Muscle layer of colon (tissue), 2 donors: Measurements from ENCODE around the gene B3GAT1.

Source experiments
- H3K27ac ChIP-seq: one replicate; pipeline ENCODE4 v1.7.0; 2013; ENCODE audit warnings: low read depth, mild to moderate bottlenecking, low read length, moderate library complexity
- H3K27me3 ChIP-seq, 2 donors: one replicate each; pipeline ENCODE4 v1.7.0; 2013; ENCODE audit warnings: low read length in 2 of 2, mild to moderate bottlenecking in 2 of 2; ENCODE audit not compliant: insufficient read depth in 2 of 2, control insufficient read depth in 1 of 2
- H3K36me3 ChIP-seq: one replicate; pipeline ENCODE4 v1.7.0; 2013; ENCODE audit warnings: mild to moderate bottlenecking, low read length; ENCODE audit not compliant: insufficient read depth
- H3K4me1 ChIP-seq: one replicate; pipeline ENCODE4 v1.7.0; 2013; ENCODE audit warnings: mild to moderate bottlenecking, low read length; ENCODE audit not compliant: insufficient read depth
- H3K4me3 ChIP-seq, 2 donors: one replicate each; pipeline ENCODE4 v1.7.0; 2013; ENCODE audit warnings: low read length in 2 of 2, low read depth in 1 of 2, mild to moderate bottlenecking in 1 of 2, moderate library complexity in 1 of 2
- H3K9ac ChIP-seq: one replicate; pipeline ENCODE4 v1.7.0; 2013; ENCODE audit warnings: low read length
- H3K9me3 ChIP-seq: one replicate; pipeline ENCODE4 v1.7.0; 2013; ENCODE audit warnings: mild to moderate bottlenecking, low read length
- donor health status: abdominal sarcoma.
- donor health status: Adenocarcinoma of cecum.

B3GAT1 gene

GRCh38 chr11:134365011-134365925, 46.8 kb downstream of the B3GAT1 start:
- no peaks in the 10 kb centered on the region for H3K27me3 ChIP-seq
- H3K27ac ChIP-seq = no peak overlapping the region
- no peak overlapping the region for H3K9ac ChIP-seq
- no peaks in the 10 kb centered on the region for H3K4me1 ChIP-seq
- no peaks in the 10 kb centered on the region for H3K36me3 ChIP-seq
- H3K9me3 ChIP-seq = no peaks in the 10 kb centered on the region
- H3K4me3 ChIP-seq = no peak overlapping the region

DNA sequence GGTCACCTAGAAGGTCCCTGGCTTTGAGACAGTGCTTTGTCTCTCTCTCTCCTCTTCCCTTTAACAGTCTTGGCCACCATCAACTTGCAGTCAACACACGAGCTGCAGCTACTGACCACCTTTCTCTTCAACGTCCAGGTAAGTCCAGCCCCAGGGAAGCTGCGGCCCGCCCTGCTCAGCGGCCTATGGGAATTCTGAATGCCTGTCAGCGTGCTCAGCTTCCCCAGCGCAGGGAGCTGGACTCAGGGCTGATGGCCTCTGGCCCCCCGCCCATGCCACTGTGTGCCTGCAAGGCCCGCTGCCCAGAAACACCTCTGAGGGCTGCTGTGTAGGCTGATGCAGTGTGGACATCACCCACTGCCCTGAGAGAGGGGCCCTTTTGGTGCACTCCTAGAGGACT, 47.8 kb downstream of the B3GAT1 start:
- Histone ChIP-seq H3K9me3 (no peaks in the 10 kb centered on the region), H3K27me3 (no peaks in the 10 kb centered on the region), H3K27ac (no peak overlapping the region), H3K4me3 (no peak overlapping the region), H3K36me3 (no peaks in the 10 kb centered on the region), H3K9ac (no peak overlapping the region), H3K4me1 (no peaks in the 10 kb centered on the region)

GRCh38 chr11:134363592-134363991, 48.5 kb downstream of the B3GAT1 start:
- Histone ChIP-seq H3K4me1 (no peaks in the 10 kb centered on the region), H3K36me3 (no peaks in the 10 kb centered on the region), H3K9me3 (no peaks in the 10 kb centered on the region), H3K9ac (no peak overlapping the region), H3K4me3 (no peak overlapping the region), H3K27me3 (no peaks in the 10 kb centered on the region), H3K27ac (no peak overlapping the region)

- Histone ChIP-seq H3K36me3 (no peaks in the 10 kb centered on the region), H3K4me1 (no peaks in the 10 kb centered on the region), H3K4me3 (no peak overlapping the region), H3K9ac (no peak overlapping the region), H3K27ac (no peak overlapping the region), H3K9me3 (no peaks in the 10 kb centered on the region), H3K27me3 (no peaks in the 10 kb centered on the region)
Measured at GRCh38 chr11:134363161-134363560, 48.9 kb downstream of the B3GAT1 start.

DNA sequence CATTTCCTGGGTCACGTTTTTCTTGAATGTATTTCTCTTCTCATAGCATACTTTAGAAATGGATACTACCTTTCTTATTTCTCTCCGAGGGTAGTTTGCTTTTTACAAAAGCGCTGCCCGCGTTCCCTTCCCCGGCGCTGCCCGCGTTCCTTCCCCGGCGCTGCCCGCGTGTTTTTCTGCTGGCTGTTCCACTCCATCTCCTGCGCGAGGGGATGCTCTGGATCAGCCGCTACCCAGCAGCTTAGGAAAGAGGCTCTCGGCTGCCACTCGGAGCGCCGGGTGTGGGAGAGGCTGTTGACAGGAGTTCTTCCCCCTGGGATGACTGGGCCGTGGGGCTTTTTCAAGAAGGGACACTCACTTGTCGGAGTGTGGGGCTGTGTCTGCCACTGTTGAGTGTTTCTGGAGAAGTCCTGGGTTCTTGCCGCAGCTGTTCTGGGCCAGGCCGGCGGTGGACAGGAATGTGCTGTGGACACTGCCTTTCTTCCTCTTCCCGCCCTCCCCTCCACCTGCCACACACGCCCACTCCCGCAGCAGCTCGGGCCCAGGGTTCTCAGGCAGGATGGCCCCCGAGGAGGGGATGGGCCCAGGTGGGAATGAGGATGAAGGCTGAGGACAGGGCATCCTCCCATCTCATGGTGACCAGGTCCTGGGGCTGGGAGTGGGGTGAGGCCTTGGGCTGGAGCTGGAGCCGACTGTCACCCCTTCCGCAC, 49.7 kb downstream of the B3GAT1 start:
- Histone ChIP-seq H3K9ac (no peak overlapping the region), H3K27me3 (no peaks in the 10 kb centered on the region), H3K9me3 (no peaks in the 10 kb centered on the region), H3K4me1 (no peaks in the 10 kb centered on the region), H3K36me3 (no peaks in the 10 kb centered on the region), H3K4me3 (no peak overlapping the region), H3K27ac (no peak overlapping the region)

DNA sequence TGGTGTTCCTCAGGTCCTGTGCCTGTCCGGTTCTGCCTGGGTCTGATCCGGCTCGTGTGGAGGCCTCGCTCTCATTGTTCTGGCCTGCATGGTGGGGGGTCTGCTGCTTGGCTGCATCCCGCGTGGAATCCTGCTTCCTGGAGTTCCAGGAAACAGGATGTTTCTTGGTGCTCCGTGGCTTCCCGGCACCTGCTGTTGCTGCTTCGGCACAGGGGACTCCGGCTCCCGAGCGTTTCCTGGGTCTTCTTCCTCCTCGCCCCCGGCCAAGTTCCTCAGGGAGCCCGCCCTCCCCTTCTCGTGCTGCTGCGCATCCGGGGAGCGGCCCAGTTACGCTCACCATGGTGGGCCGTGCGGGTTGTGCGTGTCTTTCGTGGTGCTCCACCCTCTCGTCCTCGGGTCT, 50.4 kb downstream of the B3GAT1 start:
- Histone ChIP-seq H3K9me3 (no peaks in the 10 kb centered on the region), H3K36me3 (no peaks in the 10 kb centered on the region), H3K4me1 (no peaks in the 10 kb centered on the region), H3K4me3 (no peak overlapping the region), H3K27me3 (no peaks in the 10 kb centered on the region), H3K9ac (no peak overlapping the region), H3K27ac (no peak overlapping the region)

DNA sequence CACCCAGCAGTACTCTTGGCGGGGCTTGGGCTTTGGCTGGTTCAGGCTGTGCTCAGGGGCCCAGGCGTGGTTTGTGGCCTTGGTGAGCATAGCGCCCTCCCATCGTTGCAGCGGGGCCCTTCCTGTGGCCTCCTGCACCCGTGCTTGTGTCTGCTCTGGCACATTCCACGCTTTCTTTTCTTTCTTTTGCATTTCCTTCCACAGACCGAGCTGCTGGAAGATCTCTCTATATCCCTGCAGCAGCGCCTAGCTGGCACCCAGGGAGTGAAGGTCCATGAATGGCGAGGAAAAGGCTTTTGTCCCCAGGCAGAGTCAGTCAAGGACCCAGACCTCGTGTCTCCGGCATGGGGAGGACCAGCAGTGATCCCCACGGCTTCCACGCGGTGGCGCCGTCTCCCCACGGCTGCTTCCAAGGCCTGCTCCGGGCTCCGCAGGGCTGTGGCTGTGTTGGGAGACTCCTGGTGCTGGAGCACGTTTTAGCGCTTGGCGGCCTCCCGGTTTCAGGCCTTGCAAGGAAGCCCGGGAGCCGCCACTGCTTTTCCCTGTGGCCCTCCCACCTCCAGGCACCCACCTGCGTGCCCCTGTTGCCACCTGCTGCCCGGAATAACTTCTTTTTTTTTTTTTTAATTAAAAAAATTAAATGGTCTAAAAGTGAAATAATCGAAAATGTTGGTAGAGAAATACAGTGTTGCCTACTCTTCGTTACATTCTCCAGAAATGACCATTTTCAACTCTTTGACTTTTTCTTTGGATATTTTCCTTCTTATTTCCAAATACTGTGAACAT, 51.8 kb downstream of the B3GAT1 start:
- Histone ChIP-seq H3K9ac (no peak overlapping the region), H3K4me3 (no peak overlapping the region), H3K9me3 (no peaks in the 10 kb centered on the region), H3K36me3 (no peaks in the 10 kb centered on the region), H3K4me1 (no peaks in the 10 kb centered on the region), H3K27ac (no peak overlapping the region), H3K27me3 (no peaks in the 10 kb centered on the region)

- no peaks in the 10 kb centered on the region for H3K36me3 ChIP-seq
- no peaks in the 10 kb centered on the region for H3K9me3 ChIP-seq
- no peak overlapping the region for H3K4me3 ChIP-seq
- H3K27me3 ChIP-seq = no peaks in the 10 kb centered on the region
- no peak overlapping the region for H3K9ac ChIP-seq
- no peak overlapping the region for H3K27ac ChIP-seq
- H3K4me1 ChIP-seq = no peaks in the 10 kb centered on the region
Measured at GRCh38 chr11:134359646-134360045, 52.4 kb downstream of the B3GAT1 start.

DNA sequence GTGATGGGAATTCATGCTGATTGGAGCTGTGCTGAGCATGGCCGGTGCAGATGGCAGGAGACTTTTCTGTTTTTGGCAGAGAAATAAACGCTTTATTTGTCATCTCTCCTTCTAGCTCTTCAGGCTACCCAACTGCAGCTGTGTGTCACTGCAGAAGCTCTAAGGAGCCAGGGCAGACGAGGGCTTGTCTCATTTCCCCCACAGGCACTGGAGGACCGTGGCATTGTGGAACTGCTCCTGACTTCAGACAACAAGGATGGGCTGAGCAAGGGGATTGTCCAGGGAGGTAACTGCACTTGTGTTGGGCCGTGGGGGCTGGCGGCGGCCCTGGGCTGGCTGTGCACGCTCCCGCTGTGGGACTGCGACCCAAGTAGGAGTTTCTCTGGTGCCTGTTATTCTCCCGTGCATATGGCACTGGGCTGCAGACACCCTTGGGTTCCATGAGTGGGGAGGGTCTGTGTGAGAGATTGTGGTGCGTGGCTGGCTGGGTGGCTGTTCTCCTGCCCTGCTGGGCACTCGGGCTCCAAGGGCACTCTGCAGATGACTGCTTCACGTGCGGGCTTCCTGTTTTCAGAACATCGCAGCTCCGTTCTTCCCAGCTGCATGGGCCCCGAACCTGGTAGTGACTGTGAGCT, 53.1 kb downstream of the B3GAT1 start:
- no peak overlapping the region for H3K9ac ChIP-seq
- no peak overlapping the region for H3K4me3 ChIP-seq
- no peaks in the 10 kb centered on the region for H3K9me3 ChIP-seq
- H3K27me3 ChIP-seq = no peaks in the 10 kb centered on the region
- no peaks in the 10 kb centered on the region for H3K4me1 ChIP-seq
- no peaks in the 10 kb centered on the region for H3K36me3 ChIP-seq
- H3K27ac ChIP-seq = no peak overlapping the region

GRCh38 chr11:134358165-134358855, 53.7 kb downstream of the B3GAT1 start:
- no peak overlapping the region for H3K4me3 ChIP-seq
- H3K9me3 ChIP-seq = no peaks in the 10 kb centered on the region
- H3K27ac ChIP-seq = no peak overlapping the region
- H3K9ac ChIP-seq = no peak overlapping the region
- H3K27me3 ChIP-seq = no peaks in the 10 kb centered on the region
- H3K4me1 ChIP-seq = no peaks in the 10 kb centered on the region
- H3K36me3 ChIP-seq = no peaks in the 10 kb centered on the region

GRCh38 chr11:134357545-134357839, 54.5 kb downstream of the B3GAT1 start:
- H3K27ac ChIP-seq = no peak overlapping the region
- no peaks in the 10 kb centered on the region for H3K36me3 ChIP-seq
- H3K9ac ChIP-seq = no peak overlapping the region
- no peaks in the 10 kb centered on the region for H3K27me3 ChIP-seq
- H3K4me3 ChIP-seq = no peak overlapping the region
- no peaks in the 10 kb centered on the region for H3K9me3 ChIP-seq
- no peaks in the 10 kb centered on the region for H3K4me1 ChIP-seq
